IPS-NIHi7 (cell line): ENCODE data around the gene CRMP1.

Experiments used
- DNase-seq: peaks from one replicate; pipeline ENCODE4 v3.0.0; 2012; ENCODE audit warnings: mixed read lengths; ENCODE audit errors: extremely low spot score

CRMP1 gene

DNA sequence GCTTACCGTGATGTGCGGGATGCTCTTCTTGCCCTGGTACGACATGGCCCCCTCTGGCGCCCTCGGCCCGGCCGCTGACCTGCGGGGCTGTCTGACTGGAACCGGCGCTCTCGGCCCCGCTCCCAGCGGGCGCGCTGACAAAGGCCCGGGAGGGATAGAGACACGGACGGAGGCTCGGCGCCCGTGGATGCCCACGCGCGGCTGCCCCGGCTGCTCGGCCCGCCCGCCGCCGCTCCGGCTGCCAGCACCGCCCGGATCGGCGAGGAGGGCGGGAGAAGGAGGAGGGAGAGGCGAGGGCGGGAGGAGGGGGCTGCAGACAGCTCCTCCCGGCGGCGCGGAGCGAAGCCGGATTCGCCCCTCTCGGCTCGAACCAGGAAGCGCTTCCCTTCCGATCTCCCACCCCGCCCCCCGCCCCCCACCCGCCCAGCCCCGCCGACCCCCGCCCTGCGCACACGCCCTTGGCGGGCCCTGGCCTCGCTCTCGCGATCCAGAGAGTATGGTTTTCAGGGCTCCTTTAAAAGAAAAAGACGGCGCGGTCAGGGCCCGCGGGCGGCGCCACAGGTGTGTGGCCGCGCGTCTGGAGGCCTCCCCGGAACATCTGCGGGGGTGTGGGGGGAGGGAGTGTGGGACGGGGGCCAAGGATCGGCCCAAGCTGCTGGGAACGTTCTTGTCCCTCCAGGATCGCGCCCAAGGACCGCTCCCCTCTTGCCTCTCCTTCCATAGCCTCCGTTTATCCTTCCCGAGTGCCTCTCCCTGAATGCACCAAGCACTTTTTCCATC is 4.5 kb downstream of the CRMP1 start:
- peak; percentile 81 for DNase-seq

GRCh38 chr4:5887361-5888221 is 5.3 kb downstream of the CRMP1 start:
- peak; percentile 37 for DNase-seq

GRCh38 chr4:5887011-5887360 is 5.9 kb downstream of the CRMP1 start:
- DNase-seq: no peak

GRCh38 chr4:5885733-5886132 is 7.2 kb downstream of the CRMP1 start:
- DNase-seq: no peak

DNA sequence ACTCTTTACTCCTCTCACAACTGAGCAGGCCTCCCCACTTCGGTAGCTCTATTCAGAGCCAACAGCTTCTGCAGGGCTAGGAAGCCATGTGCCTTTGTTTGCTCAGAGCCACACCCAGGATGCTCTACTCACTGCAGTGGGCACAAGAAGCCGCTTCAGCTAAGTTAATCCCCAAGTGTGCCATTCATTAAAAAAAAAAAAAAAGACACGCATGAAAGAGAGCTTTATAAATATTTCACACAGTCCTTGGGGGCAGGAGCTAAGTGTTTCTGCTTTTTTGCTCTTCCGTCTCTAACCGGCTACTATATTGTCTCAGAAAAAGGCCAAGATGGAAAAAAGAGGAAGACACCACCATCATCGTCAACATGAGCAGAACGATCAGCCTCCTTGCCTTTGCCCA is 8.1 kb downstream of the CRMP1 start:
- DNase-seq: no peak

GRCh38 chr4:5883916-5884315 is 9.0 kb downstream of the CRMP1 start:
- no peak for DNase-seq

DNA sequence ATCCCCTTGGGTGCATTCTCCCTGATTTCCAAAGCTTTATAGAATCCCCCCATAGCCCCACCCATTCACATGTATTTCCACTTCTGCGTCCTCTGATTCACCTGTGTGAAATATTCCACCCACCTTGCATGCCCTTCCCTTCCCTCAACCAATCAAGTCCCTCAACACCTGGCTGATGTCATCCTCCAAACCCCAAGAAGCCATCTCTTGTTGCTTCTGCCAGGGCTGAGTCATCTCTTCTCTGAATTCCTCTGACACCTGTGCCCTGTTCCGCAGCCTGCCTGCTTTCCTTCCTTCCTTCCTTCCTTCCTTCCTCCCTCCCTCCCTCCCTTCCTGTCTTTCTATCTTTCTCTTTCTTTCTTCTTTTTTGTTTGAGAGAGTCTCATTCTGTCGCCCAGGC is 9.9 kb downstream of the CRMP1 start:
- no peak for DNase-seq

DNA sequence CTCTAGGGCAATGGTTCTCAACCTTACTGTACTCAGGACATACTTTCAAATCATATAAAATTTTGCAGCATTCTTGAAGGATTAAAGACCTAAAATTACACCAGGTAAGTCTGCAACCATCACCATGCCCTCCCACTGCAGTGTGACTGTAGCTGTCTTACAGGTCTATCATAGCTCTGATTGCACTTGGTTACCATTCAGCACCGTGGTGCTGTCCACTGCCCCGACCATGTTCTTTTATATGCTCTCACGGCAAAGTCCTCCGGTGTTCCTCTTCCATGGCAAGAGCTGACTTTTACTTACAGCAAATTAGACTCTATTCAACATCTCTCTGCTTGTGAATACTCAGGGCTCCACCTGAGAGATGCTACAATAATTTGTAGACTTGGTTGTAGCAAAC is 11.5 kb downstream of the CRMP1 start:
- peak; percentile 58 for DNase-seq

GRCh38 chr4:5878359-5878758 is 14.5 kb downstream of the CRMP1 start:
- DNase-seq: no peak

DNA sequence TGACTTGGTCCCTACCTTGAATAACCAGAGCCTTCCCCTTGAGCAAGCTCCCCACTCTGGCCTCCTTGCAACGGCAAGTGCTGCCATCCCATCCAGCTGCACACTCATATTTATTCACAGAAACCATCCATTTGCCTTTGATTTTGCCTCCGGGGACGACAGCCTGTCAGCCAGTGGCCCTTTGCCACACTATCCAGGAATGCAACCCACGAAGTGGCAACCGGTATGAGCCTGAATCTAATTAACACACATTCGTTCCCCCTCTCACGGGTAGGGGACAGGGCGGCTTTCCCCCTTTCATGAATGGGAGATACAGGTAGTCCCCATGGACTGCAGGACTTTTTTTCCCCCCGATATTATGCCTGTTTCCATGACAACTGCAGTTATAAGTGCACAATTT is 15.5 kb downstream of the CRMP1 start:
- no peak for DNase-seq

- peak; percentile 75 for DNase-seq
These were observed 18.0 kb downstream of the CRMP1 start for GRCh38 chr4:5874811-5875449.

DNA sequence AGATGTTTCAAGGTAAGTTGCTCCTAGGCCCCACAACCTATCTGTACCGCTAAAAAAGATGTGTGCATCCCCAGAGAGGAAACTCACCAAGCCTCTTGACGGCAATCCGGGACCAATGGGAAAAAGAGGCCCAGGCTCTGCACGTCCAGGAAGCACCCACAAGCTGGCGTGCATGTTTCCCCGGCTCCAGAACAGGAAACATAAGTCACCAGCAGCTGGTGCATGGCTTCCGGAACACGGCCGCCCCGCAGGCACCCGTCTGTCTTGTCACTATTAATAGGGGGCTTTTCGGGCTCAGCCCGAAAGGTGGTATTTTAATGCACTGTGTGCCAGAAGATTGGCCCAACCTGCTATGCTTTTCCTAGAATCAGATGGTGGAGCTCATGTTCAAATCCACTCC is 22.2 kb downstream of the CRMP1 start:
- no peak for DNase-seq

GRCh38 chr4:5869966-5870619 is 22.8 kb downstream of the CRMP1 start:
- no peak for DNase-seq

DNA sequence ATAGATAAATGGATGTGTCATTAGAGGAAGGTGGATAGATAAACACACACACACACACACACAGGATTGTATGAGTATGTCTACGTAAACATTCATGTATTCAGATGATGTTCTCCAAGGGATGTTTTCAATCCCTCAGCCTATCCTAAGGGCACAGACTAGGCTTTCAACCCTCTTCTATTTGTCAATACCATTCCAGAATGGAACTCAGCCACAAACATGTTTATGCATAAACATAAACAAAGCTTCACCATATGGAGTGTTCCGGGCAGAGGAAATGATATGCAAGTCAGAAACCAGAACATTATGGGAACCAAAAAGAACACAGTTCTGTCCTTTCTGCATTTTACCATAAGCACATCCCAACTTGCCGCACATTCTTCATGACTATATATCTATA is 25.0 kb downstream of the CRMP1 start:
- no peak for DNase-seq

- DNase-seq: no peak
These were observed 25.8 kb downstream of the CRMP1 start for GRCh38 chr4:5866841-5867813.

DNA sequence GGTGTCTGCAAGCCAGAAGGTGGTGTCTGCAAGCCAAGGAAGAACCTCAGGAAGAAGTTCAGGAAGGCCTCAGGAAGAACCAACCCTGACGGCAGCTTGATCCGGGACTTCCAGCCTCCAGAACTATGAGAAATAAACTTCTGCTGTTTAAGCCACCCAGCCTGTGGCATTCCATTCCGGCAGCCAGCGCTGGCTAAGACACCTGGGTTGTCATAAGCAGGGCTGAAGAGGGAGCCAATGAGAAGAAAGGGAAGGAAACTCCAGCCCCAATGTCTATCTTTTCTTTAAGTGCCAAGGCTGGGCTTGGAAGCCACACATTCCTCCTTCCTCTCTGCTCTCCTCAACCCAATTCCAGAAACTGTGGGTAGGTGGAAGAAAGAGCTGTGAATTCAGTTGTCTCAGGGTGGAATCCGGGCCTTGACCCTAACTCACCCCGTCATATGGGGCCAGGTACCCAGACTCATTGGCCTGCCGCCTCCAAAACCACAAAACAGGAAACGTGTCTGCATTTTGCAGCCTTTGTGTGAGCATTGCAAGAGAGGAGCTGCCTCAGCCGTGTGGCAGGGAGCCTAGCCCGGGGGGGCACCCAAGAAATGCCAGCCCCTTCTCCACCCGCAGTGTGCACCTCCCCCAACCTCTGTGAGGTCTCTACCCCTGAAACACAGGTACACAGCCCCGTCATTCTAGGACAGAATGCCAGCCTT is 26.8 kb downstream of the CRMP1 start:
- no peak for DNase-seq

DNA sequence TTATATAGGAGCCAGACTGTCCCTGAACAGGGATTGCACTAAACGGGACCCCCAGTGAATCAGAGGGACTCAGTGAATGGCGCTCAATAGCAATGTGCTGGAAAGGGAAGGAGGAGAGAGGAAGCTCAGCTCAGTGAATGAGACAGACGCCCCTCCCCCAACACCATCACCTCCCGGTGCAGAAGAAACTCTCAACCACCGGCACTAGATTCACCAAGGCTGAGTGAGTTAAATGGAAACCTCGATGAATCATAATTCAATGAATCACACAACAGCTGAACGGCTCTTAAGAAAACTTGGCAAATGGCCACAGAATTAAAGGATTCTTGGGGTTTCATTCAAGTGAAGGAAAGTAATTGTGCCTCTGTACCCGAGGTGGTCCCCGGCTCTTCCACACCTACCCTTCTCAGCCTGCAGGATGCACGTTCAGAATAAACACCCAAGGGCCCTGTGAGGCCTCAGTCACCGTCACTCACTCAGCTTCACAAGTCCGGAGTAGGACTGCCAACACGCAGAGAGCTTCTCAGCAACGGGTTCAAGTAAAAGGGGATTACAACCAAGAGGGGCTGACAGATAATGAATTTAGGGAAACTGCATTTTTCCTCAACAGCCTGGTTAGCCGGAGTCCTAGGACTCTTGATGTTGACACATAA is 29.3 kb downstream of the CRMP1 start:
- DNase-seq: no peak

DNA sequence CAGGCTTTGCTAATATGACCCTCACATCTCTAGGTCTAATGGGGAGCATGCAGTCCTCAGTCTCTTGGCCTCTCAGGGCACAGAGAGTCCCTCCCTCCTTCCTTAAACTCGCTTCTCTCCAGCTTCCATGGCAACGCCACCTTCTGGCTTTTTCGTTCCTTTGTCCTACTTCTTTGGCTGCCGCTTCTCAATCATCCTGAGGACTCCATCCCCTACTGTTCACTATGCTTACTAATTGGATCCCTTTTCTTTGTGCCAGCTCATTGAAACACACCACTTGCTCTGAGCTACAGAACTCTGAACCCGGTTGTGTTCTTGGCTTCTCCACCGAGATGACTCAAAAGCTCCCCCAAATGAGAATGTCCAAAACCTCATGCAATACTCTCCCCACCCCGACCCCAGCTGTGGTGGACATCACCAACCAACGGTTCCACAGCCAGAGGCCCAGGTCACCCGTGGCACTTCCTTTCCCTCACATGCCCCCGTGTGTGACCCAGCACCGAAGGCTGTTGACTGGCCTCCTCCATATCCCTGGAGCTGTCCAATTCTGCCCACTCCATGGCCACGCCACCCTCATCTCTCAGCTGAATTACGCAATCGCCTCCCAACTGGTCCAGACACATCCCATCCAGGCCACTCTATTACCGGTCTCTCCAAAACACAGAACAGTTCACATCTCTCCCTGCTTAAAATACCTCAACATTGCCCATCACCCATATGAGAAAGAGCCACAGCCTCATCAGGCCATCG is 34.7 kb downstream of the CRMP1 start:
- DNase-seq: no peak

DNA sequence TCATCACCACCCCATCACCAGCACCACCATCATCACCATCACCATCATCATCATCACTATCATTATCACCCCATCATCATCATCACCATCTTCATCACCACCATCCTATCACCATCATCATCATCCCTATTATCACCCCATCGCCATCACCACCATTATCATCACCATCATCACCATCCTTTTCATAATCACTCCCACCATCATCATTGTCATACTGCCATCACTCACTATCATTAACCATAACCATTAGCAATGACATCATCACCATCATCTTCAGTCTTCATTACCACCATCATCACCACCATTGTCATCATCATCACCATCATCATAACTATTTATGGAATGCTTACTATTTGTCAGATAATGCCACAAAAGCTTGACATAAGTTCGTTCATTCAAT is 35.7 kb downstream of the CRMP1 start:
- no peak for DNase-seq
